Fibroblast of the aortic adventitia (primary cell): ENCODE measurements around the gene CHD1L. TPM values are rescaled to one million over a fixed set of nuclear protein-coding genes. Genes with fewer than 3 reads are reported as not detected.

Experiments used
- DNase-seq: peaks from one replicate; pipeline ENCODE4 v3.0.0-alpha.2; 2010; ENCODE audit warnings: low read depth
- H3K4me3 ChIP-seq: 2 replicates; pipeline ENCODE4 v1.5.1; 2011; ENCODE audit warnings: low read depth, mild to moderate bottlenecking, control low read depth, low read length, moderate library complexity
- CTCF ChIP-seq: IDR thresholded peaks from 2 replicates; pipeline ENCODE4 v1.5.1; 2011; ENCODE audit warnings: mild to moderate bottlenecking, low read length, control low read depth, inconsistent platforms; ENCODE audit not compliant: insufficient read depth
- total RNA-seq: library from RNA; depleted of rRNA; stranded (reverse); fragments of >200 nt; gene quantifications from 2 replicates; pipeline ENCODE4 v1.2.3, GENCODE V29; 2012; ENCODE audit warnings: low replicate concordance

The CHD1L gene
- total RNA-seq, 1 donor: 47.2 TPM

GRCh38 chr1:147246044-147246690, 3.7 kb downstream of the CHD1L start:
- H3K4me3 ChIP-seq: no peak overlapping the region
- peak; percentile 29 for DNase-seq
- TF ChIP-seq CTCF: no peak

- no peak overlapping the region for H3K4me3 ChIP-seq
- no peak for DNase-seq
- no peak for TF ChIP-seq CTCF
Observed at GRCh38 chr1:147246910-147247655, 4.6 kb downstream of the CHD1L start.

- DNase-seq: no peak
- H3K4me3 ChIP-seq: no peak overlapping the region
- TF ChIP-seq CTCF: no peak
Observed at GRCh38 chr1:147247656-147248238, 5.3 kb downstream of the CHD1L start.

- TF ChIP-seq CTCF: no peak
- no peak overlapping the region for H3K4me3 ChIP-seq
- DNase-seq: no peak
Observed at GRCh38 chr1:147252540-147252939, 10.1 kb downstream of the CHD1L start.

GRCh38 chr1:147260956-147261355, 18.5 kb downstream of the CHD1L start:
- no peak for DNase-seq
- no peak overlapping the region for H3K4me3 ChIP-seq
- no peak for TF ChIP-seq CTCF

- no peak overlapping the region for H3K4me3 ChIP-seq
- DNase-seq: peak; percentile 83
- TF ChIP-seq CTCF: no peak
Observed at GRCh38 chr1:147264158-147264768, 21.8 kb downstream of the CHD1L start.
